ENCODE data around the gene SND1. TPM values are rescaled to one million over a fixed set of nuclear protein-coding genes. Genes with fewer than 3 reads are reported as not detected.

SND1 gene
- polyA plus RNA-seq, 3 donors: 138 to 152 (median 150) TPM

DNA sequence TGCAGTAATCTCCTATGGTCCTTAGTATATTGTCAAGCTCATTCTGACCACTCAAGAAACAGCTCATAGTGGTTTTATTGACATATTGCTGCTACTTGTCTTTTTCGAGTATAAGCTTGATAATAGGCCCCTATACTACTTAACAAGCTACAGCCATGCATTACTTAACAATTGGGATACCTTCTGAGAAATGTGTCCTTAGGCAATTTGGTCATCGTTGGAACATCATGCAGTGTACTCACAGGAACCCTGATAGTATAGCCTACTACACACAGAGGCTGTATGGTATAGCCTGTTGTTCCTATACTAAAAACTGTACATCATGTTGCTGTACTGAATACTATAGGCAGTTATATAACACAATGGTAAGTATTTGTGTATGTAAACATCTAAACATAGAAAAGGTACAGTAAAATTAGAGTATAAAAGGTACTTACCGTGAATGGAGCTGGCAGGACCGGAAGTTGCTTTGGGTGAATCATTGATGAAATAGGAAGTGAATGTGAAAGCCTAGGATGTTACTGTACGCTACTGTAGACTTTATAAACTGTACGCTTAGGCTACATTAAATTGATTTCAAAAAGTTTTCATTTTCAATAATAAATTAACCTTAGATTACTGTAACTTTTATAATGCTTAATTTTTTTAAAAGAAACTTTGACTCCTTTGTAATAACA is 218.4 kb downstream of the SND1 start:
- no peak for DNase-seq (ENCODE audit: extremely low read depth in 1 of 11, low read depth in 9 of 11, low spot score in 4 of 11)

DNA sequence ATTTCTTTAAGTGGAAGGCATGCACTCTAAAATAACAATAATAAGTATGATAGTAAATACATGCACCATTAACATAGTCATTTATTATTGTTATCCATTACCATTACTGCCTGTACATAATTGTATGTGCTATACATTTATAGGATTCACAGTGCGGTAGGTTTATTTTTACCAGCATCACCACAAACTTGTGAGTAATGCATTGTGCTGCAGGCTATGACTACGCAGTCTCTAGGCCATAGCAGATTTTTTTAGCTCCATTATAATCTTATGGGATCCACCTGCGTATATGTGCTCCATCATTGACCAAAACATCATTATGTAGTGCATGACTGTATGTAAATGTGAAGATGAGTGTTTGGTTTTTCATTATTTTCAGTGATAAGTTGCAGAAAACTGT is 219.2 kb downstream of the SND1 start:
- DNase-seq (ENCODE audit: extremely low read depth in 1 of 11, low read depth in 9 of 11, low spot score in 4 of 11): no peak

DNA sequence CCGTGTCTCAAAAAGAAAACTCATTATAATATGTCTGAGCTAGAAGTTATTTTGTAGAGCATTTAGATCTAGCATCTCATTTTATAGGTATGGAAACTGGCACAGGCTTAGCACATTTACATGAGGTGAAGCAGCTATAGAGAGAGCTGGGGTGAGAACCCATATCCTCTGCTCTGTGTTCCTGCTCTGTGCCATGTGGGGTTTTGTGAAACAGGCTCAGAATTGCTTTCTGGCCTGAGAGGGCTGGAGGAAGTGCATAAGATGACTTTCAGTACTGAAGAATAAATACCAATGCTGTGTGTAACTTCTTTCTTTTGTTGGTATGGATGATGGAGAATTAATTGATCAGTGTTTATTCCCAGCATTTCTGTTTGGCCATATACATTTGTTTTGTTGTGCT is 220.1 kb downstream of the SND1 start:
- DNase-seq (ENCODE audit: extremely low read depth in 1 of 11, low read depth in 9 of 11, low spot score in 4 of 11): no peak

DNA sequence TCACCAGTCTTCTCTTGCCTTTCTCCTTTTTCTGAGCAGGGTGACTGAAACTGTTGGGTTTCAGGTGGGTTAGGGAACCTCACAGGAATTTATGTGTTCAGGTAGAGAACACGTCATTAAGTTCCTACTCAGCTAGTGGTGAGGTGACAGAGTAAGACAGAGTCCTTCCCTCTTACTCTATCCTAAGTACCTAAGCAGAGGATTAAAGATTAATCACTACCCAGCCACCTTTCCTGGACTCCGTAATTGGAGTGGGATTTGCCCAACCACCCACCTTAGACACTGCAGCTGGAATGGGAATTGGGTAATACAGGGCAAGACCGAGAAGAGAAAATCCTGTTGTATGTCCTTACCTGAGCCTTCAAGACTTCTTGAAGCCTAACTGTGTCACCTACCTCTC is 221.2 kb downstream of the SND1 start:
- no peak for DNase-seq (ENCODE audit: extremely low read depth in 1 of 11, low read depth in 9 of 11, low spot score in 4 of 11)

DNA sequence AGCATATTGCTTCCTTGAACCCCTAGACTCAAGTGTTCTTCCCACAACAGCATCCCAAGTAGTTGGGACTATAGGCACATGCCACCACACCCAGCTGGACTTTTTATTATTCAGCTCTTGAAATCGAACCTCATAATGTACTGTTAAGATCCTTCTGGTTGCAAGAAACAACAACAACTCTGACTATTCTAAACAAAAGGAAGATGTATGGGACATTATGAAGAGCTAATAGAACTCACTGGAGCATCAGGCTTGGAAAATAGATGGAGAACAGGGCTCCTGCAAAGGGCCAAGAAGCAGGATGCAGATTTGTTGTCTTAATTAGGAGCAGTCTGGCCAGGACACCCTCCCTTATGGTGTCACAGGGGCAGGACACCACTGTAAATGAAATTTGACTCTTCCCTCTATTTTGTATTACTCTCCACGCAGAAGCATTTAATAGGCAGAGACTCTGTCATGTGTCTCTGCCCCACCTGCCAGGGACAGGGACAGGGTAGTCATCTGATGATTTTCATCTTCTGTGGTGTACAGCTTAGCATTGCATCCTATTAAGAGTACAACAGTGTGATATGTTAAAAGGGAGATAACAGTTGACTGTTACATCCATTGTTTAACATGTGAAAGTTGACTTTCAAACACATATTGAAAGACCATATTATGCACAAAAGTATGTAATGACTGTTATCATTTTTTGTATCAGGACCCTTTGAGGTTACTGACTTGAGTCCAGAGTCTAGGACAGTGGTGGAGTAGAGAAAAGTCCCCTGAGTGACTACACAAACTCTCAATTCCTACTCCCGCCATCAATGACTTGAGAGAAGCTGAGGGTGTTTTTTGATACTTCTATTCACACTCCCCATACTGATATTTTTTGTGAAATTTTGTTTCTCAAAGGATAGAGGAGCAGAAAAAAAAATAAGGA is 222.0 kb downstream of the SND1 start:
- no peak for DNase-seq (ENCODE audit: extremely low read depth in 1 of 11, low read depth in 9 of 11, low spot score in 4 of 11)

DNA sequence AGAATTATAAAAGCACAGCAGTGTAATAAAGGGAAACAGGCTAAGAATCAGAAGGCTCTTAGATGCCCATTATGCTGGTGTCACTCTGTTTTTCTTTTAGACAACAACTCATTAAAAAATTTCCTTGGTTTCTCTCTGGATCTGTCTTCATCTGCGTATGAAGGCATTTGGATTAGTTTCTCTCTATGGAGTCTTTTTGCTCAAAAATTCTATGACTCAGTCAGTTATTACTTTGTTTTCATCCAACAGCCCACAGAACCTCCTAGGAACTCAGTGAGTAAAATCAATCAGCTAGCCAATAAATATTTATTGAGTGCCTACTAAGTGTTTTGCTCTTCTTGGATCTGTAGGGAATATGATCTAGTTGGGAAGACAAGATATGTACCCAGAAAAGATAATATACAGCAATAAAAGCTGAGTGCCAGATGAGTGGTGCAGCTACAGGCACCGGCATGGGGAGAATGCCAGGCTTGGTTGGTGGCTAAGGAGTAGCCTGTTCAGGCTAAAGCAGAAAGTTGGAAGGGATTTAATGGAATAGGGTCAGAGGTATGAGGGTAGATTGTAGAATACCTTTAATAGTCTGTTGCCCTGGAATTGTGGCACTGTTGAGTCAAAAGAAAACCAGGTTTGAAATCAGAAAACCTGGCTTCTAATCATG is 223.1 kb downstream of the SND1 start:
- DNase-seq (ENCODE audit: extremely low read depth in 1 of 11, low read depth in 9 of 11, low spot score in 4 of 11): no peak

DNA sequence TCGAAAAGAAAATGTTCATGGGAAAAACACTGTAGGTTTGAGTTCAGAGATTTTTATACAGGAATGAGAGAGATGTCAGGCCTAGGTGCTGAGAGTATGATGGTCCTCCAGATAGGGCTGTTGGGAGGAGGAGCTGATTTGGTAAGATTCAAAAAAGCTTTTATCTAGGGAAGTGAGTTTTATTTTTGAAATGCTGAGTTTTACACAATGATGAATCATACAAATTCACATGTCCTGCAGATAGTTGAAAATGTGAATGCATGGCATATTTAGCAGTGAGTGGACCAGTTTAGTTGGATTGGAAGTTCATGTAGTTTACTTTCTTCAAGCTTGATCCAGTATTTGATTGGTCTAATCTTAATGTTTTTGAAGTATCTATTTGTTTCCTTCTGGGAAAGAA is 224.4 kb downstream of the SND1 start:
- no peak for DNase-seq (ENCODE audit: extremely low read depth in 1 of 11, low read depth in 9 of 11, low spot score in 4 of 11)

DNA sequence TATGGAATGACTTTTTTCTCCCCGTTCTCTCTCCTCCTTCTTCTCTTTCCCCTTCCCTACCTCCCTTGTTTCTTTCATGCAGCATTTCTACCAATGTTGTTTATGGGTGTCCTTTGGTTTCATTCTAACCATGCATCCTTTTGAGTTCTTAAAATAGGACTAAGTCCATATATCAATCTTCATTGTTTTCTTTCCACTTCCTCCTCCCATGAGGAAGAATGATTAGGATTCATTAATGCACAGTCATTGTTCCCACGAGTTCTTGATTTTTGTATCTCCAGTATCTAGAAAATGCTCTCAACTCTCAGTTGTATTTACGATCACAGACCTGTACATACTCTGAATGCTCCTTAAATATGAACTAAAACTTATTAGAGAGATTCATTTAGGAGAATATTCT is 226.0 kb downstream of the SND1 start:
- no peak for DNase-seq (ENCODE audit: extremely low read depth in 1 of 11, low read depth in 9 of 11, low spot score in 4 of 11)

DNA sequence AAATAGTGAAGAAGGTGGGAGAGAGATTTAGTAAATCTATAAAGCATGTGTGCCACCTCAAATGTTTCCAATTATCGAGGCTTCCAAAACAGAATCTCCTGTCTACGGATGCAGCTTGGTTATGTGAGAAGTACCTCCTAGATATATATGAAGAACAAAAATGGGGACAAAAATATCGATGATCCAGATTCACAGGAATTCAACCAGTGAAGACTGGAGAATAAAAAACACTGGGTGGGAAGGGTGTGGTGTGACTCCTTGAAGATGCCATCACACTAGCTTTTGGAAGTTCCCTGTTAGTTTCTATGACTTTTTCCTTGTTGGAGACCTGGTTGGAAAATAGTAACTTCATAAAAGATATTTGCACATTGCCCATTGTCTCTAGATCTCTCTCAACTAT is 226.8 kb downstream of the SND1 start:
- DNase-seq (ENCODE audit: extremely low read depth in 1 of 11, low read depth in 9 of 11, low spot score in 4 of 11): no peak

DNA sequence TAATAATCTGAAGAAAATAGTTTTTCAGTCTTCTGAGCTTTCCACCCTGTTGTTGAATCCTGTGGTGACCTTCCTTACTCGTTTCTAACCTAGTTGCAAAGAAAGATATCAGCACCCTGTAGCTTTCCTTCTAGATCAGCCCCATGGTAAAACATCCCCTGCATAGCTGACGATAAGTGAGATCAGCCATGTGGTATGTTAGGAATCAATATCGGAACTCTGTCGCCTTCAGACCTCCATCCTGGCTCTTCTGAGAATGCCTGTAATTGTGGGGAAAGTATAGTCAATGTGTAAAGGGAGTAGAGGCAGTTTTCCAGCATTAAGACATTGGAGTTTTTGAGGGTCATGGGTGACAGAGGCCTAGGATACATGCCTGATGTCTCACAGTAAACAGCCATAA is 227.4 kb downstream of the SND1 start:
- no peak for DNase-seq (ENCODE audit: extremely low read depth in 1 of 11, low read depth in 9 of 11, low spot score in 4 of 11)

DNA sequence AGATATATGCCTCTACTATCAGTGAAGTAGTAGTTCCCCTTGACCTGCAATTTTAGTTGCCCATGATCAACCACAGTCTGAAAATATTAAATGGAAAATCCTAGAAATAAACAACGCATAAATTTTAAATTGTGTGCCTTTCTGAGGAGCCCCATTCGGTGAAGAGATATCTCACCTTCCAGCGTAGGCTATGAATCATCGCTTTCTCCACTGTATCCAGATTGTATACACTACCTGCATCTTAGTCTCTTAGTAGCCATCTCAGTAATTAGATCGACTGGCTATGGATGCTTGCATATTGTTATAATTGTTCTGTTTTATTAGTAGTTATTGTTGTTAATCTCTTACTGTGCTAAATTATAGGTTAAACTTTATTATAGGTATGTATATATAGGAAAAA is 227.9 kb downstream of the SND1 start:
- no peak for DNase-seq (ENCODE audit: extremely low read depth in 1 of 11, low read depth in 9 of 11, low spot score in 4 of 11)

DNA sequence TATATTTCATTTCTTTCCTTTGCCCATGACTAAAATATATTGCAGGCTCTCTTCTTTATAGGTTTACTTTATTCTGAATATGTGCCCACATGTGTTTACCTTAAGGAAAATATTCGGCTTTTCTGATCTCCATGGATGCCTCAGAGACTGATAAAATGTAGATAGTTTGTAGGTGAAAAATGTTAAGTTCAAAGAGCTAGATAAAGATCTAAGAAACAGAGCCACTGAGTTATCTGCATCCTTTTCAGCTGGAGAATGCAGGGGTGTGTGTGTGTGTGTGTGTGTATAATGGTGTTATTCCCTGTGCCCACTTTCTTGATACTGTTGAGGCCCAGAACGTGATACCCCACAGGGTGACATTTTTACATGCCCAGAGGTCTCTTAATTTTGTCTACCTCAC is 228.5 kb downstream of the SND1 start:
- DNase-seq (ENCODE audit: extremely low read depth in 1 of 11, low read depth in 9 of 11, low spot score in 4 of 11): no peak

DNA sequence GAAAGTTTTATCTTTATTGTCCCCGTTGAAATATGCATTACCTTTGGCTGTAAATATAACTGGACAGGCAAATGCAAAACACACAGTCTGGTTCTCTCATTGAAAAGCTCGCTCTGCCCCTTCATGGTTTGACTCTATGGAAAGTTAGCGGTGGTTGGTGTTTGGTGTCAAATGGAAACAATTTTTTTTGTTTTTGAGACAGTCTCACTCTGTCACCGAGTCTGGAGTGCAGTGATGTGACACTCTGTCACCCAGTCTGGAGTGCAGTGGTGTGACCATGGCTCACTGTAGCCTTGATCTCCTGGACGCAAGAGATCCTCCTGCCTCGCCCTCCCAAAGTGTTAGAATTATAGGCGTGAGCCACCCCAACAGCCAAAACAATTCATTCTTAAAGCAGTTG is 229.6 kb downstream of the SND1 start:
- DNase-seq (ENCODE audit: extremely low read depth in 1 of 11, low read depth in 9 of 11, low spot score in 4 of 11): no peak

DNA sequence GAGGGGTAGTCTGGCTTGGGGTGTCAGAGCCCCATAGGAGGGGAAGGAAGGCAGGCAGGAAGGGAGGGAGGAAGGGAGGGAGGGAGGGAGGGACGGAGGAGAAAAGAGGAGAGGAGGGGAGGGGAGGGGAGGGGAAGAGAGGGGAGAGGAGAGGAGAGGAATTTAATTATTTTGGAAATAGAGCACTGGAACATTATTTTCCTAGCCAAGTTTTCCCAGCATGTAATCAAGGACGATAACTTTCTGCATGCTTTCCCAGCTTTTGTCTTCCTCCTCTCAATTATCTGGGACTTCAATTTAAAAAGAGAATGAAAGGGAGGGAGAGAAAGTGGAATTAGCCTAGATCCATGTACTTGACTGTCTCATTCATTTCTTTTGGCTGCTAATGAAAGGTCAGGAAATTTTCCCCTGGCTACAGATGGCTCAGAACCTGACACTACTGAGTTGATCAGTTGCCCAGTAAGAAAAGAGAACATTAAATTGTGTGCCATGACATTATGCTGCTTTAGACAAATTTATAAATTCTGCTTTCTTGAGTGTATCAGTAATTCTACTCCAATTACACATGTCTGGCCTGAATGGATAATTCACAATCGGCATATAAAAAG is 230.4 kb downstream of the SND1 start:
- no peak for DNase-seq (ENCODE audit: extremely low read depth in 1 of 11, low read depth in 9 of 11, low spot score in 4 of 11)

DNA sequence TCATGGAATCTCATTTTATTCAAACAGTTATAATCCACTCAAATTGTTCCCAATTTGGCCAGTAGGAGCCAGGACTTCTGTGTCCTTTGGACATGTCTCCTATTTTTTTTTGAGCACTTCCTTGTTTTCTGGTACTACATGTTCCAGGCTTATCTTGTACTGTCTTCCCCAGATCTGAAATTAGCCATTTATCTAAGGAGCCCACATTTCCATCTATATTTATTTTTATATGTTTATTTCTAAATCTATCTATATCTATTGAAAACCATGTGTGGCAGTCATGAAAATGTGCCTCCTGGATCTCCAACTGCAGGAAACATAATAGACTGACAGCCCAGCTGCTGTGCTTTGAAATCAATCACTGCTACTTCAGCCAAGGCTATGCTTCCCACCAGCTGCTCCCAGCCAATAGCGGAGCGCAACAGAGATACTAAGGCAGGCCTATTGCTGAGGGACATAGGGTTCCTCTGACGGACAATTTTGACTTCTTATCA is 232.1 kb downstream of the SND1 start:
- DNase-seq (ENCODE audit: extremely low read depth in 1 of 11, low read depth in 9 of 11, low spot score in 4 of 11): no peak

DNA sequence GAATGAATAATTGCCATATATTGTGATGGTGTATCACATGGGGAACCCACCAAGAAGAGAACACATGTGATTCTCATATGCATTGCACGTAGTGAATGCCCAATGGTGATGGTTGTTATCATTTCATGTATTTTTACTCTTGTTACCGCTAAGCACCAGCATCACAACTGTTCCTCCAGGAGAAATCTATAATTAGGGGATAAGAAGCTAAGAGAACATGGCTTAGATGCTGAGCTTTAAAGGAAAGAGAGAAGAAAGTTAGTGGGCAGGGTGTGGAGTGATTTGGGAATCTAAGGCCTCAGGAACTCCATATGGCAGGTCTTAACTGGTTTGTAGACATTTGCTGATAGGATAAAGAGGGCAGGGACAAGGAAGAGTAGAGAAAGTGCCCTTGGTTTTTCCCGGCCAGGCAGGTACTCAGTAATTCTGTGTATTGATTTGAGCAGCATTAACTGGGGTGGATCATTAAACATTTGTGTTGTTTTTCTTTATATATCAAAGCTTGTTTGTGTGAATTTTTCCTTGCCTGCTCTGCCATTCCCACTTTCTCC is 233.3 kb downstream of the SND1 start:
- no peak for DNase-seq (ENCODE audit: extremely low read depth in 1 of 11, low read depth in 9 of 11, low spot score in 4 of 11)

DNA sequence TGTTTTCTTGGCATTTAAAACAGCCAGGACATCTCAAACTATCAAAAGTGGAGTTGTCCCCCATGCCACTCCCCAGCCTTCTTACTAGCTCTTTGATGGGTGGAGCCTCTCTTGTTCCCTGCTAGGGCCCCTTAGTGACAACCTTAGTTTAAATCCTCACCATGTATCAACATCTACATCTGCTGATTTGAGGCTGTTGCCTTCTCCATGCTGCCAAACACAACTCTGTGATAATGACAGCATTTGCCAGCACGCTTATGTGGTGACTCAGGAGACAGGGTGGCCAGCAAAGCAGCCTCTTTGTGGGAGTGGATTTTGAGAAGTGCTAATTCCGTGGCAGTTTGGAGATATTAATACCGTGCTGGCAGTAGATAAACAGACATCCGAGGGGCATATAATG is 233.8 kb downstream of the SND1 start:
- no peak for DNase-seq (ENCODE audit: extremely low read depth in 1 of 11, low read depth in 9 of 11, low spot score in 4 of 11)

DNA sequence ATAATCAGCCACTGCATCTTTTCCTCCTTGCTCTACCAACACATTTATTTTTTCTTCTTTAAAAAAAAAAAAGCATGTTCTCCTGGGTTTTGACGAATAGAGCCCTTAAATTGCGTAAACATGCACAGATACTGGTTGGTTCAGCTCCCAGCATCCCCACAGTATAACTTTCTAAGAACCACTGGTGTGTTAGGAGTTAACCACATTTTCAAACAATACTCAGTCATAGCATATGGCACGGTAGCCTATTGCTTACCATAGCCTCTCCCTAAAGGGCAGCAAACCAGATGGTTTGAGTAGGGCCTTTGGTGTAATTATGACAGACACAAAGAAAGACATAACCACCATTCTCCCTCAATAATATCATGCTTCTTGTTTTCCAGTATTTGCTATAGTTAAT is 234.3 kb downstream of the SND1 start:
- DNase-seq (ENCODE audit: extremely low read depth in 1 of 11, low read depth in 9 of 11, low spot score in 4 of 11): no peak

DNA sequence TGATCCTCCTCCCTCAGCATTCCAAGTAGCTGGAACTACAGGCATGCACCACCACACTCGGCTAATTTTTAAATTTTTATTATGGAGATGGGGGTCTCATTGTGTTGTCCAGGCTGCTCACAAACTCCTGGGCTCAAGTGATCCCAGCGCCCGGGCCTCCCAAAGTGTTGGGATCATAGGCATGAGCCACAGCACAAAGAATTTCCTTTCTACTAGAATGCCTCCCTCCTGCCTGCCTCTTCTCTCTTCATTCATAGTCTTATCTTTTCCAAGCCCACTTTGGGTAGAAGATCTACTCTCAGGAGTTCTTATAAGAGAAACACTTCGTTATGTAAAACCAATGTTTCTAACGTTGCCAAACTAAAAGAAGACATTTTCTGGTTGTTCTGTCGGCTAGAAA is 235.1 kb downstream of the SND1 start:
- DNase-seq (ENCODE audit: extremely low read depth in 1 of 11, low read depth in 9 of 11, low spot score in 4 of 11): no peak
